Panc1 (cell line): ENCODE results near the gene ZCCHC8. TPM values are rescaled to one million over a fixed set of nuclear protein-coding genes. Genes with fewer than 3 reads are reported as not detected.
A peak's percentile ranks its signal among the peaks of the same experiment; 100 is the strongest.
"Not testable (repeated sequence)": the region's sequence is repeated elsewhere in the genome, so short reads cannot be mapped to it uniquely, and the experiment has no call there.

ENCODE experiments used
- ATAC-seq: fragments of 200-7000 bp; cut with Tn5 transposase; 2 replicates; pipeline ENCODE4 v1.9.1; 2020; ENCODE audit warnings: mild to moderate bottlenecking, moderate library complexity
- BruUV-seq: library from RNA; stranded (reverse); fragments of 400-500 nt; replicated peaks from 2 replicates; lab custom pipeline; 2021; lab: Mats Ljungman, UMichigan
- CTCF ChIA-PET: fragments of 300-600 bp; sonication (Branson Sonifier 250); formaldehyde crosslinking; loops from one replicate; lab custom pipeline; 2022; ENCODE audit warnings: antibody characterized with exemption; lab: Charles Lee
- POLR2A ChIA-PET: fragments of 300-600 bp; sonication (Branson Sonifier 250); formaldehyde crosslinking; loops from one replicate; lab custom pipeline; 2022; ENCODE audit warnings: antibody characterized with exemption; lab: Charles Lee
- DNase-seq: peaks from one replicate; pipeline ENCODE4 v3.0.0-alpha.2; 2010; ENCODE audit warnings: low read depth, low spot score
- H3K27ac ChIP-seq: 2 replicates; pipeline ENCODE4 v1.5.1; 2011; ENCODE audit warnings: mild to moderate bottlenecking, low read length, inconsistent platforms
- H3K27me3 ChIP-seq: fragments of 200-500 bp; sonication (Bioruptor generic); 2 replicates; pipeline ENCODE4 v1.6.0; 2014; ENCODE audit warnings: low read length, inconsistent platforms; ENCODE audit not compliant: control insufficient read depth, insufficient read depth
- H3K36me3 ChIP-seq: fragments of 200-500 bp; sonication (Bioruptor generic); 2 replicates; pipeline ENCODE4 v1.5.1; 2014; ENCODE audit warnings: inconsistent platforms, mild to moderate bottlenecking, low read length, moderate library complexity; ENCODE audit not compliant: control insufficient read depth, insufficient read depth
- H3K4me1 ChIP-seq: 2 replicates; pipeline ENCODE4 v1.5.1; 2011; ENCODE audit warnings: inconsistent platforms, mild to moderate bottlenecking, low read length, moderate library complexity; ENCODE audit not compliant: control insufficient read depth, insufficient read depth
- H3K4me3 ChIP-seq, 2 experiments: 2 replicates each; pipeline ENCODE4 v1.5.1; 2011 to 2012; ENCODE audit warnings: low read depth in 2 of 2, low read length in 2 of 2, mild to moderate bottlenecking in 2 of 2, inconsistent platforms in 1 of 2, moderate library complexity in 1 of 2
- H3K9me3 ChIP-seq: fragments of 200-500 bp; sonication (Bioruptor generic); 2 replicates; pipeline ENCODE4 v1.5.1; 2014; ENCODE audit warnings: low read depth, mild to moderate bottlenecking, inconsistent platforms, low read length, moderate library complexity; ENCODE audit not compliant: control insufficient read depth, insufficient read depth
- CTCF ChIP-seq: fragments of 450-650 bp; IDR thresholded peaks from 2 replicates; pipeline ENCODE4 v1.5.1; 2017; ENCODE audit warnings: mild to moderate bottlenecking
- POLR2AphosphoS5 ChIP-seq: IDR thresholded peaks from 2 replicates; pipeline ENCODE4 v1.6.1; 2012; ENCODE audit warnings: mild to moderate bottlenecking, low read depth, low read length, moderate library complexity
- REST ChIP-seq, 2 experiments: IDR thresholded peaks; 2 replicates each; pipeline ENCODE4 v1.6.1; 2011 to 2012; ENCODE audit warnings: low read depth in 2 of 2, control low read depth in 1 of 2, low read length in 1 of 2, mild to moderate bottlenecking in 1 of 2, moderate library complexity in 1 of 2; ENCODE audit not compliant: insufficient read depth in 1 of 2
- SIN3A ChIP-seq: IDR thresholded peaks from 2 replicates; pipeline ENCODE4 v1.6.1; 2012; ENCODE audit warnings: low read depth, mild to moderate bottlenecking, low read length, moderate library complexity, borderline replicate concordance; ENCODE audit not compliant: insufficient read depth
- TCF7L2 ChIP-seq: IDR thresholded peaks from 2 replicates; pipeline ENCODE4 v1.6.1; 2011; ENCODE audit warnings: mild to moderate bottlenecking, low read depth, low read length, inconsistent platforms
- in situ Hi-C: cut with HindIII; loops from 2 replicates; pipeline ENCODE4 v1.10.0; 2016; ENCODE audit warnings: low sequenced_read_pairs, low pct_unique_long_range_greater_than_20kb
- intact Hi-C: fragments of 100-400 bp; cut with micrococcal nuclease; formaldehyde crosslinking; loops from one replicate; pipeline ENCODE4 v1.10.0; 2022; ENCODE audit not compliant: unreplicated experiment
- total RNA-seq: library from RNA; stranded (reverse); gene quantifications from one replicate; pipeline ENCODE4 v1.2.1, GENCODE V29; 2021; ENCODE audit not compliant: unreplicated experiment

ZCCHC8 gene
- total RNA-seq, 1 experiment from 2014 or later, result 32.5 TPM

- Histone ChIP-seq H3K4me3 (no peak overlapping the region), H3K27ac (no peak overlapping the region), H3K27me3 (no peaks in the 10 kb centered on the region), H3K36me3 (no peaks in the 10 kb centered on the region), H3K4me1 (no peaks in the 10 kb centered on the region), H3K9me3 (no peaks in the 10 kb centered on the region)
- ChIA-PET POLR2A (no interaction called here), CTCF (no interaction called here)
- DNase-seq (no peak), ATAC-seq (no peak)
- TF ChIP-seq POLR2AphosphoS5 (no peak), REST (IDR thresholded peaks at IDR 0.05; ENCODE audit: insufficient read depth in 1 of 2, low read depth in 2 of 2, low read length in 1 of 2) (no peak), TCF7L2 (no peak), CTCF (no peak), SIN3A (no peak)
- no TSS peak for BruUV-seq
- in situ Hi-C loops, result no loop called here
- intact Hi-C loops, result no loop called here
These were observed 47.9 kb downstream of the ZCCHC8 start for GRCh38 chr12:122452701-122453285.

GRCh38 chr12:122449317-122449716 is 51.4 kb downstream of the ZCCHC8 start:
- TF ChIP-seq CTCF (no peak), SIN3A (no peak), TCF7L2 (no peak), POLR2AphosphoS5 (no peak), REST (IDR thresholded peaks at IDR 0.05; ENCODE audit: insufficient read depth in 1 of 2, low read depth in 2 of 2, low read length in 1 of 2) (no peak)
- DNase-seq (peak; percentile 64), ATAC-seq (peak; percentile 88)
- no TSS peak for BruUV-seq
- H3K4me1 ChIP-seq, result no peaks in the 10 kb centered on the region
- H3K27ac ChIP-seq, result no peak overlapping the region
- H3K36me3 ChIP-seq, result no peaks in the 10 kb centered on the region
- H3K4me3 ChIP-seq, result no peak overlapping the region
- no peaks in the 10 kb centered on the region for H3K27me3 ChIP-seq
- in situ Hi-C loops, result no loop called here
- H3K9me3 ChIP-seq, result no peaks in the 10 kb centered on the region
- ChIA-PET CTCF (interaction anchor here (1.1 kb wide), 1 partner anchor 50 kb away, joined by 3 read pairs; no protein-coding TSS in a partner anchor), POLR2A (interaction anchor here (0.5 kb wide), 1 partner anchor 14 kb away, joined by 6 read pairs; no protein-coding TSS in a partner anchor)
- intact Hi-C loops, result no loop called here

- H3K27ac ChIP-seq, CTCF ChIA-PET, in situ Hi-C loops, DNase-seq, H3K4me1 ChIP-seq, ATAC-seq, H3K27me3 ChIP-seq, H3K9me3 ChIP-seq, BruUV-seq, H3K4me3 ChIP-seq, intact Hi-C loops, H3K36me3 ChIP-seq: not testable (repeated sequence)
- POLR2A ChIA-PET, result interaction anchor here (0.6 kb wide), 1 partner anchor 17 kb away, joined by 4 read pairs; no protein-coding TSS in a partner anchor
These were observed 52.9 kb downstream of the ZCCHC8 start for GRCh38 chr12:122447825-122448224.
